Kidney capillary endothelial cell (primary cell): ENCODE data around the gene TAF15.

Experiments used
- DNase-seq: peaks from one replicate; pipeline ENCODE4 v3.0.0-alpha.2; 2018; ENCODE audit warnings: low spot score

The TAF15 gene

GRCh38 chr17:35872196-35872980 is 63.1 kb downstream of the TAF15 start:
- no peak for DNase-seq

- DNase-seq = peak; percentile 82
These were observed 66.0 kb downstream of the TAF15 start for GRCh38 chr17:35875072-35875799.

GRCh38 chr17:35875800-35876139 is 66.5 kb downstream of the TAF15 start:
- no peak for DNase-seq

GRCh38 chr17:35876534-35876933 is 67.2 kb downstream of the TAF15 start:
- no peak for DNase-seq

- DNase-seq = no peak
These were observed 68.2 kb downstream of the TAF15 start for GRCh38 chr17:35877345-35878029.

- no peak for DNase-seq
These were observed 69.1 kb downstream of the TAF15 start for GRCh38 chr17:35878361-35878760.

- DNase-seq = peak; percentile 50
These were observed 70.7 kb downstream of the TAF15 start, which contains the start of gene CCL5 for GRCh38 chr17:35879773-35880654. Gene CCL5, minus strand, starts transcription at chr17:35880360.

GRCh38 chr17:35889241-35889640 is 80.0 kb downstream of the TAF15 start:
- no peak for DNase-seq

GRCh38 chr17:35889818-35890773 is 80.8 kb downstream of the TAF15 start:
- no peak for DNase-seq

GRCh38 chr17:35890774-35891155 is 81.5 kb downstream of the TAF15 start:
- no peak for DNase-seq

GRCh38 chr17:35891269-35891668 is 82.0 kb downstream of the TAF15 start:
- DNase-seq = no peak

- no peak for DNase-seq
These were observed 83.1 kb downstream of the TAF15 start for GRCh38 chr17:35892091-35893035.

GRCh38 chr17:35893751-35894150 is 84.5 kb downstream of the TAF15 start:
- DNase-seq = no peak

GRCh38 chr17:35894206-35894605 is 84.9 kb downstream of the TAF15 start:
- no peak for DNase-seq

GRCh38 chr17:35895636-35896587 is 86.6 kb downstream of the TAF15 start:
- DNase-seq = no peak
